ENCODE measurements around the gene SLC5A9. TPM values are rescaled to one million over a fixed set of nuclear protein-coding genes. Genes with fewer than 3 reads are reported as not detected.

Gene SLC5A9
- total RNA-seq, 1 experiment from 2014 or later = not detected

GRCh38 chr1:48251323-48251722, 28.8 kb downstream of the SLC5A9 start:
- Histone ChIP-seq H3K36me3 (ENCODE audit: control insufficient read depth in 1 of 2, insufficient read depth in 2 of 2, low read length in 2 of 2) (no peaks in the 10 kb centered on the region), H3K27ac (ENCODE audit: low read depth, low read length) (no peak overlapping the region), H3K4me1 (ENCODE audit: control insufficient read depth in 1 of 2, insufficient read depth in 2 of 2, low read length in 2 of 2) (no peaks in the 10 kb centered on the region), H3K9me3 (ENCODE audit: control insufficient read depth in 1 of 2, insufficient read depth in 1 of 2, low read depth in 1 of 2, low read length in 2 of 2) (no peaks in the 10 kb centered on the region), H3K9ac (ENCODE audit: low read length) (no peak overlapping the region), H3K9me2 (ENCODE audit: insufficient read depth) (no peaks in the 10 kb centered on the region), H4K20me1 (ENCODE audit: insufficient read depth) (no peaks in the 10 kb centered on the region), H3K4me3 (replicated peaks in 1 of 2; ENCODE audit: low read depth in 1 of 2, low read length in 2 of 2) (no peak overlapping the region), H3K4me2 (ENCODE audit: low read length) (no peak overlapping the region), H2AFZ (ENCODE audit: low read depth, low read length, poor library complexity, severe bottlenecking) (no peak overlapping the region), H3K27me3 (ENCODE audit: insufficient read depth, low read length) (no peaks in the 10 kb centered on the region), H3K79me2 (ENCODE audit: insufficient read depth, low read length) (no peaks in the 10 kb centered on the region)
- ChIA-PET POLR2A (no interaction called here), RAD21 (ENCODE audit: low non-redundant PET in 1 of 2, low total read pairs in 2 of 2, uncharacterized antibody in 2 of 2, unreplicated experiment in 2 of 2) (interaction anchor here in 1 of 2 experiments (0.7 kb wide), 1 partner anchor 16 kb away, joined by 3 read pairs; no protein-coding TSS in a partner anchor), CTCF (no interaction called here)
- intact Hi-C loops (cut with micrococcal nuclease) = no loop called here
- TF ChIP-seq CTCF (IDR thresholded peaks at IDR 0.05 in 2 of 3, conservative IDR thresholded peaks at IDR 0.05 in 1 of 3; ENCODE audit: borderline replicate concordance in 1 of 3, insufficient read depth in 1 of 3, low read depth in 2 of 3, low read length in 2 of 3) (no peak), ZFX (IDR thresholded peaks at IDR 0.05) (no peak), FOSL1 (IDR thresholded peaks at IDR 0.05; ENCODE audit: low read depth) (no peak), ELF1 (IDR thresholded peaks at IDR 0.05; ENCODE audit: borderline replicate concordance, low read depth) (no peak), MAX (IDR thresholded peaks at IDR 0.05) (no peak), YY1 (IDR thresholded peaks at IDR 0.05; ENCODE audit: extremely low read depth, insufficient replicate concordance, low read depth, low read length) (no peak), CEBPB (IDR thresholded peaks at IDR 0.05; ENCODE audit: low read depth) (no peak), SIN3A (IDR thresholded peaks at IDR 0.05; ENCODE audit: low read depth) (no peak), EZH2 (IDR thresholded peaks at IDR 0.05) (no peak)
- no TSS peak for BruUV-seq (replicated peaks)
- DNase-seq (ENCODE audit: low read depth, low spot score) (no peak), ATAC-seq (no peak)

DNA sequence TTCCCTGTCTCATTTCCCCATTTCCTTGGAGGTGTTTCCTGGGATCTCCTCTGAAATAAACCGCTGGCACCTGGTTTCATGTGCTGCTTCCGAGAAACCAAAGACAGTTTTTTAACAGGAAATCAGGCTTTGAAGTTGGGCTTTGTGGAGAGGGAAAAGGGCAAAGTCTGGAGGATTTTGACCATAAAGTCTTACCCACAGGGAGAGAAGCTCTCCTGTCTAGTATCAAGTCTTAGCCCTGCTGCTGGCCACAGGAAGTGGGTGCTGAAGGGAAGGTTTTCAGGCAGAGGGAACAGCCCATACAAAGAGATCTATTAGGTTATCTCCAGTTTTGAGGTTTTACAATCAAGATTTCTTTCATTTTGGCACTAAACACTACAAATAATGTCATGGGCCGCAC, 29.3 kb downstream of the SLC5A9 start:
- RAD21 ChIA-PET (ENCODE audit: low non-redundant PET in 1 of 2, low total read pairs in 2 of 2, uncharacterized antibody in 2 of 2, unreplicated experiment in 2 of 2) = no interaction called here
- no TSS peak for BruUV-seq (replicated peaks)
- no peak for ATAC-seq
- Histone ChIP-seq H3K4me2 (ENCODE audit: low read length) (no peak overlapping the region), H3K27ac (ENCODE audit: low read depth, low read length) (no peak overlapping the region), H3K27me3 (ENCODE audit: insufficient read depth, low read length) (no peaks in the 10 kb centered on the region), H3K79me2 (ENCODE audit: insufficient read depth, low read length) (no peaks in the 10 kb centered on the region), H3K36me3 (ENCODE audit: control insufficient read depth in 1 of 2, insufficient read depth in 2 of 2, low read length in 2 of 2) (no peaks in the 10 kb centered on the region), H3K9ac (ENCODE audit: low read length) (no peak overlapping the region), H2AFZ (ENCODE audit: low read depth, low read length, poor library complexity, severe bottlenecking) (no peak overlapping the region), H3K4me3 (replicated peaks in 1 of 2; ENCODE audit: low read depth in 1 of 2, low read length in 2 of 2) (no peak overlapping the region), H3K9me2 (ENCODE audit: insufficient read depth) (no peaks in the 10 kb centered on the region), H3K9me3 (ENCODE audit: control insufficient read depth in 1 of 2, insufficient read depth in 1 of 2, low read depth in 1 of 2, low read length in 2 of 2) (no peaks in the 10 kb centered on the region), H4K20me1 (ENCODE audit: insufficient read depth) (no peaks in the 10 kb centered on the region), H3K4me1 (ENCODE audit: control insufficient read depth in 1 of 2, insufficient read depth in 2 of 2, low read length in 2 of 2) (no peaks in the 10 kb centered on the region)
- CTCF ChIA-PET = no interaction called here
- no peak for DNase-seq (ENCODE audit: low read depth, low spot score)
- POLR2A ChIA-PET = no interaction called here
- intact Hi-C loops (cut with micrococcal nuclease) = no loop called here
- TF ChIP-seq ZNF274 (IDR thresholded peaks at IDR 0.05; ENCODE audit: low read depth, low read length) (no peak), RAD21 (IDR thresholded peaks at IDR 0.05; ENCODE audit: low read depth) (no peak), MAX (IDR thresholded peaks at IDR 0.05) (no peak), EZH2phosphoT487 (IDR thresholded peaks at IDR 0.05; ENCODE audit: borderline replicate concordance) (no peak), POLR2A (IDR thresholded peaks at IDR 0.05; ENCODE audit: borderline replicate concordance, extremely low read depth, insufficient read depth, insufficient read length) (no peak), EGR1 (IDR thresholded peaks at IDR 0.05; ENCODE audit: low read depth) (no peak), TCF7L2 (IDR thresholded peaks at IDR 0.05; ENCODE audit: borderline replicate concordance, extremely low read depth, insufficient read depth, insufficient read length) (no peak), FOSL1 (IDR thresholded peaks at IDR 0.05; ENCODE audit: low read depth) (no peak), EZH2 (IDR thresholded peaks at IDR 0.05) (no peak), POLR2AphosphoS5 (IDR thresholded peaks at IDR 0.05; ENCODE audit: low read depth, low read length) (no peak), ELF1 (IDR thresholded peaks at IDR 0.05; ENCODE audit: borderline replicate concordance, low read depth) (no peak), SP1 (IDR thresholded peaks at IDR 0.05; ENCODE audit: low read depth) (no peak)
- TF ChIP-seq, protein P1, sequence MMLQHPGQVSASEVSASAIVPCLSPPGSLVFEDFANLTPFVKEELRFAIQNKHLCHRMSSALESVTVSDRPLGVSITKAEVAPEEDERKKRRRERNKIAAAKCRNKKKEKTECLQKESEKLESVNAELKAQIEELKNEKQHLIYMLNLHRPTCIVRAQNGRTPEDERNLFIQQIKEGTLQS (IDR thresholded peaks at IDR 0.05) = no peak

Data from HCT116 (cell line).